Pancreas (tissue), 10 donors: ENCODE results near the gene GPC6. TPM values are rescaled to one million over a fixed set of nuclear protein-coding genes. Genes with fewer than 3 reads are reported as not detected.

Experiments
- ATAC-seq, 4 donors: fragments of 200-7000 bp; cut with Tn5 transposase; one replicate each; pipeline versions ENCODE4 v1.8.0 to v1.9.1; 2020; ENCODE audit warnings: mild to moderate bottlenecking in 4 of 4, moderate library complexity in 4 of 4
- DNase-seq, 6 donors: peaks; one replicate each; pipeline ENCODE4 v3.0.0-alpha.2; 2020
- FAIRE-seq: peaks from 2 replicates; lab custom pipeline; 2012; peaks lifted over from hg19 to GRCh38; lab: Jason Lieb, UNC
- H3K27ac ChIP-seq, 4 donors: fragments of 200-600 bp; sonication (generic); 1 replicate in 3 of 4; 2 replicates in 1 of 4; pipeline versions ENCODE4 v1.5.0 to v1.8.0; 2020
- H3K27me3 ChIP-seq, 4 donors: fragments of 200-600 bp; one replicate each; pipeline ENCODE4 v1.8.0; 2021
- H3K36me3 ChIP-seq, 3 donors: fragments of 200-600 bp; sonication (generic) in 1 of 3; one replicate each; pipeline versions ENCODE4 v1.5.0 to v1.8.0; 2020 to 2021
- H3K4me1 ChIP-seq, 3 donors: fragments of 200-600 bp; one replicate each; pipeline ENCODE4 v1.8.0; 2021
- H3K4me3 ChIP-seq, 4 donors: fragments of 200-600 bp; sonication (generic) in 2 of 4; one replicate each; pipeline versions ENCODE4 v1.5.0 to v1.8.0; 2020 to 2021
- H3K9me3 ChIP-seq, 4 donors: fragments of 200-600 bp; one replicate each; pipeline ENCODE4 v1.8.0; 2021
- WGBS, 2 donors: extraction: QIAGEN DNeasy Blood & Tissue Kit; methylation state at CpG; one replicate each; pipeline ENCODE4 v1.1.7; 2013; 5-methylcytosine and 5-hydroxymethylcytosine counted together
- intact Hi-C, 3 donors: fragments of 100-400 bp; cut with DNase I; formaldehyde crosslinking; loops; one replicate each; pipeline versions ENCODE4 v1.11.1 to v1.14.2; 2022
- polyA plus RNA-seq, 2 donors: library from polyadenylated mRNA; stranded (reverse); fragments of 200-250 nt; gene quantifications; one replicate each; pipeline ENCODE4 v1.2.3, GENCODE V29; 2013
- total RNA-seq, 6 donors: library from RNA; stranded (reverse); fragmentation: NEBNext Ultra II Directional in 4 of 6; extraction: Animal tissue kit (Norgen Biotek cat#: 25700) in 4 of 6; gene quantifications; one replicate each; pipeline versions ENCODE4 v1.2.1 to v1.2.4, GENCODE V29; 2021 to 2023
- TF ChIP-seq, protein P1 (sequence below), 4 donors: fragments of 200-600 bp; sonication (generic) in 3 of 4; IDR thresholded peaks; one replicate each; pipeline versions ENCODE4 v1.5.0 to v1.8.0; 2021; ENCODE audit warnings: antibody characterized with exemption in 4 of 4
- donor health status: healthy with polysubstance abuse.
- donor health status: DM: no; HTN: no; CAD: no; lungs with moderate emphysema.
- donor health status: DM: no; HTN: no; CAD: no.
- donor health status: control.
- donor health status: control.
- donor health status: Bipolar disorder and iron deficiency.
- donor health status: DM: yes; HTN: yes; CAD: no.
- donor health status: DM: no; HTN: no; CAD: no.
- donor health status: DM: no; HTN: no; CAD: no.
- donor health status: DM: yes; HTN: yes; CAD: no.

The GPC6 gene
- total and polyA plus RNA-seq, 8 donors, result 0.23 to 3.3 (median 1.2) TPM

DNA sequence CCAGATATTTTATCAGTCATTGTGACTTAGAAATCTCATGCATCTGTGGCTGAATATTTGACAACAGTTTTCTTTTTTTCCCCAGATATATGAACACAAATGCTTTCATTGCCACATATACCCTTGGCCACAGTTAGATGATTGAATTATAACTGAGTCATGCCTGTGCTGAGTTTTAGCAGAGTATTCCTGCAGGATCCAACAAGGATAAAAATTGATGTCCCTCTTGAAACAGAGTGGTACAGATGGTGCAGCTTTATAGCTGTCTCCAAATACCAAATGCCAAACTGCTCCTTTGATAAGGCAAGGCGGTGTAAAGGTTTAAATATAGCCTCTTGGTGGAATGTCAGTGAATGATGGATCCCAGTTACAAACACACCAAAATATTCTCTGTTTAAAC is 428.5 kb downstream of the GPC6 start:
- TF ChIP-seq, protein P1, sequence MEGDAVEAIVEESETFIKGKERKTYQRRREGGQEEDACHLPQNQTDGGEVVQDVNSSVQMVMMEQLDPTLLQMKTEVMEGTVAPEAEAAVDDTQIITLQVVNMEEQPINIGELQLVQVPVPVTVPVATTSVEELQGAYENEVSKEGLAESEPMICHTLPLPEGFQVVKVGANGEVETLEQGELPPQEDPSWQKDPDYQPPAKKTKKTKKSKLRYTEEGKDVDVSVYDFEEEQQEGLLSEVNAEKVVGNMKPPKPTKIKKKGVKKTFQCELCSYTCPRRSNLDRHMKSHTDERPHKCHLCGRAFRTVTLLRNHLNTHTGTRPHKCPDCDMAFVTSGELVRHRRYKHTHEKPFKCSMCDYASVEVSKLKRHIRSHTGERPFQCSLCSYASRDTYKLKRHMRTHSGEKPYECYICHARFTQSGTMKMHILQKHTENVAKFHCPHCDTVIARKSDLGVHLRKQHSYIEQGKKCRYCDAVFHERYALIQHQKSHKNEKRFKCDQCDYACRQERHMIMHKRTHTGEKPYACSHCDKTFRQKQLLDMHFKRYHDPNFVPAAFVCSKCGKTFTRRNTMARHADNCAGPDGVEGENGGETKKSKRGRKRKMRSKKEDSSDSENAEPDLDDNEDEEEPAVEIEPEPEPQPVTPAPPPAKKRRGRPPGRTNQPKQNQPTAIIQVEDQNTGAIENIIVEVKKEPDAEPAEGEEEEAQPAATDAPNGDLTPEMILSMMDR (IDR thresholded peaks at IDR 0.05), result no peak
- DNase-seq (no peak), FAIRE-seq (no peak), ATAC-seq (no peak)
- no peaks in the 10 kb centered on the region for H3K4me1 ChIP-seq
- intact Hi-C loops, result no loop called here
- no peaks in the 10 kb centered on the region for H3K36me3 ChIP-seq
- H3K27me3 ChIP-seq, result no peaks in the 10 kb centered on the region
- no peak overlapping the region for H3K4me3 ChIP-seq
- WGBS, 2 donors, result 85 to 90% methylated on average over 1 of the region's 1 CpG
- H3K9me3 ChIP-seq, result no peaks in the 10 kb centered on the region
- no peak overlapping the region for H3K27ac ChIP-seq

DNA sequence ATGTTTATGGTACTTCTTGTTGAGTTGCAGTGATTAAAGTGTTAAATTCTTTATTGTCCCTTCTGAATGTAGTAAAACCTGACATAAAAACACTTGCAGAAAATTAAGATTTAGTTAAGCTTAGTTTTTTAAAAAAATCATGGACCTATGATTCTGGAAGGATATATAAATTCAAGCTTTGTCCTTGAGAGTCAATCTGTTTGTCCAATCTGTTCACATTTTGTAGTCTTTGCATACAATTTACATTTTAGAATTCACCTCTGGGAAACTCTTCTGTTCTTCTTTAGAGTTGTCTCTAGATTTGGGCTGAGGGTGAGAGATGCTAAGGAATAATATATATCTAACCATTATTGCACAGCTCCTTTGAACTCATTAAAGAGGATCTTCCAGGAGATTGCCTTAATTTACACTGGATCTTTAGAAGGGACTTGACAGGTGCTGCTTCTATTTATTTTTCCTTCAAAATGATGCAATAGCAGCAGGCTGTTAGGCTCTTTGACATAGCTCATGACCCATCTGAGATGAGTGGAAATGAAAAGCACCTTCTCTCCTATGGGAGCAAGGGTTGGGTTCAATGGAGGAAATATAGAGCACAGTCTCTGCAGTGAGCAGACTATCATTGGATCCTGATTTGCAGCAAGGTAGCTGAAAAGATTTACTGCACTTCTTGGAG is 433.9 kb downstream of the GPC6 start:
- intact Hi-C loops, result no loop called here
- no peak overlapping the region for H3K27ac ChIP-seq
- no peaks in the 10 kb centered on the region for H3K9me3 ChIP-seq
- no peak for ATAC-seq
- TF ChIP-seq, protein P1 (IDR thresholded peaks at IDR 0.05), result no peak
- no peak for DNase-seq
- no peaks in the 10 kb centered on the region for H3K27me3 ChIP-seq
- no peak for FAIRE-seq
- no peaks in the 10 kb centered on the region for H3K36me3 ChIP-seq
- no peak overlapping the region for H3K4me3 ChIP-seq
- no peaks in the 10 kb centered on the region for H3K4me1 ChIP-seq

DNA sequence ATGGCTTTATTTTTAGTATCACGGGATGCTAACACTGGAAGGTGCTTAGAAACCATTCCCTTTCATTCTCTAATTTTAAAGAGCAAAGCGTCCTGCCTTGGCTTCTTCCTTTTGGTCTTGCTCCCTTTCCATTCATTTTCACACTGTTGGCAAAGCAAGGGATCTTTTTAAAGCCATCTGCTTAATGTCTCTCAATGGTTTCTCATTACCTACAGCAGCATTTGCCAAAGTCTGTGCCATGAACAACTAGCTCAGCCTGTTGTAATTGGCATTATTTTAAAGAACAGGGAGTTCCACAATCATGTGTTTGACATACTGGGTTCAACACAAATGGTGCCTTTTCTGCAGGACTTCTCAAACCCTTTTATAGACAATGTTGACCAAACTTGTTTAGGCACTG is 444.3 kb downstream of the GPC6 start:
- no peaks in the 10 kb centered on the region for H3K27me3 ChIP-seq
- no peaks in the 10 kb centered on the region for H3K4me1 ChIP-seq
- H3K27ac ChIP-seq, result no peak overlapping the region
- TF ChIP-seq, protein P1 (IDR thresholded peaks at IDR 0.05), result no peak
- H3K36me3 ChIP-seq, result no peaks in the 10 kb centered on the region
- WGBS, 2 donors, result 74 to 85% methylated on average over 2 of the region's 2 CpGs
- no peak overlapping the region for H3K4me3 ChIP-seq
- FAIRE-seq (no peak), ATAC-seq (no peak), DNase-seq (no peak)
- intact Hi-C loops, result no loop called here
- no peaks in the 10 kb centered on the region for H3K9me3 ChIP-seq

DNA sequence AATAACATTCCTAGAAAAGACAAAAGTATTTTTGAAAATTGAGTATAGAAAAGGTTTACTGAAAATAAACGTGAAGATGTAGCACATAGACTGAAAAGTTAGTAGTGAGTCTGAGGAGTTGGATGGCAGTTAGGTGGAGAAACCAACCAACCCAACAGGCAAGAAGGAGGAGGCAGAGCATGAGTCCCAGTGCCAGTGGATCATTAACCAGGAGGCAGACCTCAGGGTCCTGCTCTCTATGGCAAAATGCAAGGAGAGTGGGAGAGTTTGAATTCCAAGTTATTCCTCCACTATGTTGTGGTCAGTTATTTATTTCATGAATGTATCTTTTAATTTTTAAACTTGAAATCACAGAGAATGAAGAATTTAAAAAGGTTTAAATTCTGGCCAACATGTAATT is 446.4 kb downstream of the GPC6 start:
- Histone ChIP-seq H3K27me3 (no peaks in the 10 kb centered on the region), H3K36me3 (no peaks in the 10 kb centered on the region), H3K4me3 (no peak overlapping the region), H3K4me1 (no peaks in the 10 kb centered on the region), H3K9me3 (no peaks in the 10 kb centered on the region), H3K27ac (no peak overlapping the region)
- intact Hi-C loops, result no loop called here
- TF ChIP-seq, protein P1 (IDR thresholded peaks at IDR 0.05), result no peak
- FAIRE-seq, result no peak
- ATAC-seq, result no peak
- DNase-seq, result no peak
- WGBS, 2 donors, result 57 to 70% methylated on average over 1 of the region's 1 CpG

DNA sequence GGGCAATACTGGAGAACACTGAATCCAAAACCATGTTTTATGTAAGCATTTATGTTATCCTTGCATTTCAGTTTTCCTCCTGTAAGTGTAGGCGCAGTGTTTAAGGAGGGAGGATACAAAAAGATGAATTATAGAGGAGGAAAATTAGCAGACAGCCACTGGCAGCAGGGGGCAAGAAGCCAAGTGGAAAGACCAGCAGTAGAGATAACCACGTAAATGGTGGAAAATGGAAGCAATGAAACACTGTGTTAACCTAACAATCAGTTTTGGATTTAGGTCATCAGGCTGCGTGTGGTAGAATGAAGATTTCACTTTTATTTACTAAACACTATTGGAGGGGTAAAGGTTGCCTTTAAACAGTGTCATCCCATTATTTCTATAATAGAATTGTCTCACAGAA is 447.3 kb downstream of the GPC6 start:
- DNase-seq (no peak), FAIRE-seq (no peak), ATAC-seq (no peak)
- WGBS, 2 donors, result 74 to 85% methylated on average over 3 of the region's 3 CpGs
- intact Hi-C loops, result no loop called here
- no peak overlapping the region for H3K27ac ChIP-seq
- H3K9me3 ChIP-seq, result no peaks in the 10 kb centered on the region
- H3K4me1 ChIP-seq, result no peaks in the 10 kb centered on the region
- no peaks in the 10 kb centered on the region for H3K27me3 ChIP-seq
- no peak overlapping the region for H3K4me3 ChIP-seq
- TF ChIP-seq, protein P1 (IDR thresholded peaks at IDR 0.05), result no peak
- no peaks in the 10 kb centered on the region for H3K36me3 ChIP-seq
